Neural progenitor cell (in vitro differentiated cells): ENCODE data around the gene PVALB. TPM values are rescaled to one million over a fixed set of nuclear protein-coding genes. Genes with fewer than 3 reads are reported as not detected.

Experiments
- DNase-seq: peaks from one replicate; pipeline ENCODE4 v3.0.0-alpha.2; 2016; ENCODE audit warnings: low spot score
- H2AFZ ChIP-seq: fragments of 200-600 bp; sonication (generic); replicated peaks from 2 replicates; pipeline ENCODE4 v1.6.1; 2016; ENCODE audit warnings: antibody characterized with exemption
- H3F3A ChIP-seq: fragments of 200-600 bp; sonication (generic); 2 replicates; pipeline ENCODE4 v1.6.1; 2016; ENCODE audit warnings: antibody characterized with exemption, low read depth
- H3K27ac ChIP-seq: fragments of 200-600 bp; sonication (generic); 2 replicates; pipeline ENCODE4 v1.5.1; 2016; ENCODE audit warnings: mild to moderate bottlenecking
- H3K27me3 ChIP-seq: fragments of 200-600 bp; sonication (generic); 2 replicates; pipeline ENCODE4 v1.6.1; 2016; ENCODE audit warnings: mild to moderate bottlenecking, moderate library complexity
- H3K36me3 ChIP-seq: fragments of 200-600 bp; sonication (generic); 2 replicates; pipeline ENCODE4 v1.5.1; 2016
- H3K4me1 ChIP-seq: fragments of 200-600 bp; sonication (generic); 2 replicates; pipeline ENCODE4 v1.6.1; 2016; ENCODE audit warnings: mixed run types
- H3K4me2 ChIP-seq: fragments of 200-600 bp; sonication (generic); 2 replicates; pipeline ENCODE4 v1.6.1; 2016
- H3K4me3 ChIP-seq: fragments of 200-600 bp; sonication (generic); 2 replicates; pipeline ENCODE4 v1.5.1; 2016
- H3K79me2 ChIP-seq: fragments of 200-600 bp; sonication (generic); 2 replicates; pipeline ENCODE4 v1.6.1; 2016; ENCODE audit warnings: low read depth
- H3K9ac ChIP-seq: fragments of 200-600 bp; sonication (generic); 2 replicates; pipeline ENCODE4 v1.6.1; 2016
- H3K9me3 ChIP-seq: fragments of 200-600 bp; sonication (generic); 2 replicates; pipeline ENCODE4 v1.5.1; 2016; ENCODE audit warnings: low read depth
- H4K20me1 ChIP-seq: fragments of 200-600 bp; sonication (generic); 2 replicates; pipeline ENCODE4 v1.6.1; 2016; ENCODE audit warnings: low read depth
- H3K27ac Mint-ChIP-seq: 3 replicates; pipeline ENCODE4 v1.8.0; 2021; ENCODE audit warnings: mixed read lengths
- H3K27me3 Mint-ChIP-seq: 2 replicates; pipeline ENCODE4 v1.8.0; 2022; ENCODE audit warnings: low read depth, mild to moderate bottlenecking, inconsistent platforms, moderate library complexity, mixed read lengths; ENCODE audit not compliant: insufficient read depth
- H3K36me3 Mint-ChIP-seq: 3 replicates; pipeline ENCODE4 v1.8.0; 2021; ENCODE audit warnings: mixed read lengths
- H3K4me1 Mint-ChIP-seq: 3 replicates; pipeline ENCODE4 v1.8.0; 2021; ENCODE audit warnings: mixed read lengths
- H3K4me3 Mint-ChIP-seq: 3 replicates; pipeline ENCODE4 v1.8.0; 2021; ENCODE audit warnings: mild to moderate bottlenecking, moderate library complexity, mixed read lengths
- H3K9me3 Mint-ChIP-seq: 3 replicates; pipeline ENCODE4 v1.8.0; 2020; ENCODE audit warnings: mixed read lengths
- CTCF ChIP-seq: fragments of 200-600 bp; sonication (generic); IDR thresholded peaks from 2 replicates; pipeline ENCODE4 v1.5.1; 2017; ENCODE audit warnings: antibody characterized with exemption, mild to moderate bottlenecking
- EZH2 ChIP-seq: fragments of 200-600 bp; sonication (generic); IDR thresholded peaks from 2 replicates; pipeline ENCODE4 v1.6.1; 2017; ENCODE audit warnings: antibody characterized with exemption, mild to moderate bottlenecking, moderate library complexity
- EZH2phosphoT487 ChIP-seq: fragments of 200-600 bp; sonication (generic); IDR thresholded peaks from 2 replicates; pipeline ENCODE4 v1.6.1; 2017; ENCODE audit warnings: antibody characterized with exemption
- total RNA-seq: library from RNA; depleted of rRNA; stranded (reverse); fragments of >200 nt; gene quantifications from 2 replicates; pipeline ENCODE4 v1.2.3, GENCODE V29; 2015; ENCODE audit warnings: low replicate concordance

PVALB gene
- total RNA-seq, 1 donor from 2014 or later = not detected

- peak overlapping the region; percentile 88 for H3K4me2 ChIP-seq
- TF ChIP-seq EZH2phosphoT487 = no peak
- no peak for TF ChIP-seq EZH2
- TF ChIP-seq CTCF = no peak
- H3K4me1 ChIP-seq = peaks cover 7% of the 10 kb centered on the region
- H3K4me3 ChIP-seq = peak overlapping the region; percentile 77
- no peaks in the 10 kb centered on the region for H3K9me3 ChIP-seq
- H3K79me2 ChIP-seq = no peaks in the 10 kb centered on the region
- peak overlapping the region; percentile 81 for H2AFZ ChIP-seq
- Mint-ChIP-seq H3K27me3 (no peaks in the 10 kb centered on the region), H3K4me3 (peak overlapping the region; percentile 91), H3K27ac (peak overlapping the region; percentile 90), H3K9me3 (peaks cover 19% of the 10 kb centered on the region), H3K36me3 (peaks cover 8% of the 10 kb centered on the region), H3K4me1 (peaks cover 22% of the 10 kb centered on the region)
- H3K9ac ChIP-seq = peak overlapping the region; percentile 39
- DNase-seq = peak; percentile 69
- peaks cover 3% of the 10 kb centered on the region for H3F3A ChIP-seq
- H3K27ac ChIP-seq = no peak overlapping the region
- no peaks in the 10 kb centered on the region for H3K36me3 ChIP-seq
- H3K27me3 ChIP-seq = peaks cover 10% of the 10 kb centered on the region
- H4K20me1 ChIP-seq = peaks cover 3% of the 10 kb centered on the region
Measured at GRCh38 chr22:36775586-36775963, 41.3 kb downstream of the PVALB start.

GRCh38 chr22:36773935-36774334 is 42.9 kb downstream of the PVALB start:
- Mint-ChIP-seq H3K4me3 (peak overlapping the region; percentile 28), H3K27me3 (no peaks in the 10 kb centered on the region), H3K9me3 (peaks cover 17% of the 10 kb centered on the region), H3K4me1 (peaks cover 26% of the 10 kb centered on the region), H3K36me3 (peaks cover 8% of the 10 kb centered on the region), H3K27ac (no peak overlapping the region)
- no peak overlapping the region for H3K4me3 ChIP-seq
- no peaks in the 10 kb centered on the region for H3K79me2 ChIP-seq
- H3K27ac ChIP-seq = no peak overlapping the region
- peak; percentile 37 for DNase-seq
- peak; percentile 55 for TF ChIP-seq CTCF
- TF ChIP-seq EZH2 = no peak
- peaks cover 7% of the 10 kb centered on the region for H3K4me1 ChIP-seq
- no peak overlapping the region for H3K9ac ChIP-seq
- H3K36me3 ChIP-seq = no peaks in the 10 kb centered on the region
- H3K4me2 ChIP-seq = no peak overlapping the region
- H3K9me3 ChIP-seq = no peaks in the 10 kb centered on the region
- H3K27me3 ChIP-seq = peaks cover 10% of the 10 kb centered on the region
- no peak overlapping the region for H2AFZ ChIP-seq
- H4K20me1 ChIP-seq = peaks cover 3% of the 10 kb centered on the region
- peaks cover 3% of the 10 kb centered on the region for H3F3A ChIP-seq

- DNase-seq = no peak
- H2AFZ ChIP-seq = no peak overlapping the region
- peaks cover 7% of the 10 kb centered on the region for H3K4me1 ChIP-seq
- peaks cover 4% of the 10 kb centered on the region for H3K9me3 Mint-ChIP-seq
- peaks cover 7% of the 10 kb centered on the region for H3K27me3 ChIP-seq
- H3K36me3 ChIP-seq = no peaks in the 10 kb centered on the region
- H3K9me3 ChIP-seq = no peaks in the 10 kb centered on the region
- TF ChIP-seq EZH2phosphoT487 = no peak
- no peak for TF ChIP-seq EZH2
- TF ChIP-seq CTCF = no peak
- peaks cover 3% of the 10 kb centered on the region for H4K20me1 ChIP-seq
- H3K27ac ChIP-seq = no peak overlapping the region
- H3K9ac ChIP-seq = no peak overlapping the region
- peaks cover 31% of the 10 kb centered on the region for H3K4me1 Mint-ChIP-seq
- no peak overlapping the region for H3K4me2 ChIP-seq
- peaks cover 3% of the 10 kb centered on the region for H3F3A ChIP-seq
- H3K79me2 ChIP-seq = no peaks in the 10 kb centered on the region
- H3K36me3 Mint-ChIP-seq = peaks cover 2% of the 10 kb centered on the region
- no peak overlapping the region for H3K4me3 ChIP-seq
- H3K4me3 Mint-ChIP-seq = no peak overlapping the region
- no peak overlapping the region for H3K27ac Mint-ChIP-seq
- H3K27me3 Mint-ChIP-seq = peaks cover 2% of the 10 kb centered on the region
Measured at GRCh38 chr22:36772451-36772850, 44.4 kb downstream of the PVALB start.
